Sigmoid colon (tissue), 7 donors: ENCODE measurements around the gene HRNR. TPM values are rescaled to one million over a fixed set of nuclear protein-coding genes. Genes with fewer than 3 reads are reported as not detected.
A peak's percentile ranks its signal among the peaks of the same experiment; 100 is the strongest.

Experiments used
- DNase-seq: peaks from one replicate; pipeline ENCODE4 v3.0.0-alpha.2; 2019
- H3K27ac ChIP-seq, 4 donors: fragments of 200-600 bp; sonication (generic); one replicate each; pipeline ENCODE4 v1.5.1; 2016 to 2019; ENCODE audit warnings: mild to moderate bottlenecking in 1 of 4
- H3K27me3 ChIP-seq, 3 donors: fragments of 200-600 bp; sonication (generic); one replicate each; pipeline ENCODE4 v1.5.1; 2019; ENCODE audit warnings: mild to moderate bottlenecking in 1 of 3
- H3K36me3 ChIP-seq, 4 donors: fragments of 200-600 bp; sonication (generic); one replicate each; pipeline ENCODE4 v1.5.1; 2016 to 2019
- H3K4me1 ChIP-seq, 4 donors: fragments of 200-600 bp; sonication (generic); one replicate each; pipeline ENCODE4 v1.5.1; 2017 to 2019
- H3K4me3 ChIP-seq, 4 donors: fragments of 200-600 bp; sonication (generic); one replicate each; pipeline ENCODE4 v1.5.1; 2017 to 2019; ENCODE audit warnings: mild to moderate bottlenecking in 2 of 4, moderate library complexity in 1 of 4
- H3K9me3 ChIP-seq, 4 donors: fragments of 200-600 bp in 3 of 4; sonication (generic) in 3 of 4; one replicate each; pipeline versions ENCODE4 v1.5.1 to v1.6.1; 2013 to 2019
- CTCF ChIP-seq, 4 experiments: fragments of 450-650 bp in 3 of 4; fragments of 200-600 bp in 1 of 4; IDR thresholded peaks; one replicate each; pipeline ENCODE4 v1.5.1; 2016 to 2019; ENCODE audit warnings: antibody characterized with exemption in 4 of 4, mild to moderate bottlenecking in 3 of 4, moderate library complexity in 2 of 4
- EP300 ChIP-seq, 4 donors: sonication (generic); formaldehyde crosslinking; IDR thresholded peaks; one replicate each; pipeline ENCODE4 v1.6.1; 2017; ENCODE audit warnings: antibody characterized with exemption in 4 of 4
- POLR2A ChIP-seq, 2 donors: fragments of 450-650 bp; IDR thresholded peaks; one replicate each; pipeline ENCODE4 v1.6.1; 2016; ENCODE audit warnings: antibody characterized with exemption in 2 of 2, mild to moderate bottlenecking in 2 of 2, moderate library complexity in 2 of 2
- POLR2AphosphoS5 ChIP-seq, 4 donors: sonication (generic); formaldehyde crosslinking; IDR thresholded peaks; one replicate each; pipeline ENCODE4 v1.6.1; 2017; ENCODE audit warnings: antibody characterized with exemption in 4 of 4
- WGBS, 2 donors: extraction: QIAGEN DNeasy Blood & Tissue Kit; methylation state at CpG; one replicate each; pipeline ENCODE4 v1.1.7; 2013; 5-methylcytosine and 5-hydroxymethylcytosine counted together
- intact Hi-C: fragments of 100-400 bp; cut with DNase I; formaldehyde crosslinking; loops from one replicate; pipeline ENCODE4 v1.15.1; 2023
- polyA plus RNA-seq, 3 donors: library from polyadenylated mRNA; stranded (reverse); fragments of 200-250 nt; gene quantifications; one replicate each; pipeline ENCODE4 v1.2.3, GENCODE V29; 2013
- total RNA-seq, 4 donors: library from RNA; depleted of rRNA; stranded (reverse); fragments of >200 nt; gene quantifications; one replicate each; pipeline ENCODE4 v1.1.0, GENCODE V29; 2016
- donor health status: healthy with polysubstance abuse.
- donor health status: Bipolar disorder and iron deficiency.
- donor health status: healthy.

Gene HRNR
- total and polyA plus RNA-seq, 7 donors: under 0.01 TPM; not detected in 6

- H3K9me3 ChIP-seq: no peaks in the 10 kb centered on the region
- no peak overlapping the region for H3K27ac ChIP-seq
- no peaks in the 10 kb centered on the region for H3K27me3 ChIP-seq
- TF ChIP-seq EP300 (IDR thresholded peaks at IDR 0.05): no peak
- TF ChIP-seq POLR2AphosphoS5 (IDR thresholded peaks at IDR 0.05): no peak
- no peak overlapping the region for H3K4me3 ChIP-seq
- no peak for DNase-seq
- H3K36me3 ChIP-seq: no peaks in the 10 kb centered on the region
- no peaks in the 10 kb centered on the region for H3K4me1 ChIP-seq
- intact Hi-C loops: loop anchor here (10.0 kb wide), 1 partner anchor 147 kb away; no protein-coding TSS in a partner anchor
Observed at GRCh38 chr1:152197361-152197941, 26.5 kb downstream of the HRNR start.

GRCh38 chr1:152191711-152192110, 32.3 kb downstream of the HRNR start:
- Histone ChIP-seq H3K27ac (no peak overlapping the region), H3K4me3 (no peak overlapping the region), H3K4me1 (peaks cover 0 to 17% (median 7%) of the 10 kb centered on the region in 4 donors), H3K9me3 (no peaks in the 10 kb centered on the region), H3K27me3 (no peaks in the 10 kb centered on the region), H3K36me3 (no peaks in the 10 kb centered on the region)
- no peak for DNase-seq
- TF ChIP-seq POLR2A (IDR thresholded peaks at IDR 0.05) (no peak), POLR2AphosphoS5 (IDR thresholded peaks at IDR 0.05) (no peak), CTCF (IDR thresholded peaks at IDR 0.05) (no peak), EP300 (IDR thresholded peaks at IDR 0.05) (no peak)
- intact Hi-C loops: loop anchor here (10.0 kb wide), 1 partner anchor 153 kb away; no protein-coding TSS in a partner anchor

- H3K4me1 ChIP-seq: peaks cover 0 to 17% (median 7%) of the 10 kb centered on the region in 4 donors
- H3K27ac ChIP-seq: no peak overlapping the region
- H3K9me3 ChIP-seq: no peaks in the 10 kb centered on the region
- no peak for DNase-seq
- H3K4me3 ChIP-seq: no peak overlapping the region
- TF ChIP-seq POLR2A (IDR thresholded peaks at IDR 0.05) (no peak), CTCF (IDR thresholded peaks at IDR 0.05) (no peak), POLR2AphosphoS5 (IDR thresholded peaks at IDR 0.05) (no peak), EP300 (IDR thresholded peaks at IDR 0.05) (no peak)
- 67 to 85% methylated on average over 5 of the region's 5 CpGs for WGBS, 2 donors
- H3K36me3 ChIP-seq: no peaks in the 10 kb centered on the region
- intact Hi-C loops: loop anchor here (10.0 kb wide), 1 partner anchor 154 kb away; no protein-coding TSS in a partner anchor
- H3K27me3 ChIP-seq: no peaks in the 10 kb centered on the region
Observed at GRCh38 chr1:152191260-152191659, 32.7 kb downstream of the HRNR start.

- no peak overlapping the region for H3K4me3 ChIP-seq
- H3K36me3 ChIP-seq: no peaks in the 10 kb centered on the region
- no peaks in the 10 kb centered on the region for H3K9me3 ChIP-seq
- H3K4me1 ChIP-seq: peaks cover 0 to 17% (median 8%) of the 10 kb centered on the region in 4 donors
- intact Hi-C loops: loop anchor here (10.0 kb wide), 1 partner anchor 154 kb away; no protein-coding TSS in a partner anchor
- TF ChIP-seq EP300 (IDR thresholded peaks at IDR 0.05): no peak
- TF ChIP-seq CTCF (IDR thresholded peaks at IDR 0.05): no peak
- no peak for TF ChIP-seq POLR2AphosphoS5 (IDR thresholded peaks at IDR 0.05)
- TF ChIP-seq POLR2A (IDR thresholded peaks at IDR 0.05): no peak
- no peak overlapping the region for H3K27ac ChIP-seq
- no peaks in the 10 kb centered on the region for H3K27me3 ChIP-seq
- DNase-seq: no peak
- 40 to 59% methylated on average over 2 of the region's 2 CpGs for WGBS, 2 donors
Observed at GRCh38 chr1:152190589-152190988, 33.4 kb downstream of the HRNR start.

GRCh38 chr1:152189657-152190442, 34.1 kb downstream of the HRNR start:
- Histone ChIP-seq H3K36me3 (no peaks in the 10 kb centered on the region), H3K27me3 (no peaks in the 10 kb centered on the region), H3K27ac (peak overlapping the region; percentile 63 to 77 (median 70)), H3K4me3 (peak overlapping the region; percentile 38 to 62 (median 54)), H3K4me1 (peaks cover 0 to 22% (median 11%) of the 10 kb centered on the region in 4 donors), H3K9me3 (no peaks in the 10 kb centered on the region)
- intact Hi-C loops: loop anchor here (1.0 to 10.0 kb wide), 4 partner anchors 49 to 268 kb away; no protein-coding TSS in a partner anchor
- WGBS, 2 donors: 15 to 20% methylated on average over 9 of the region's 9 CpGs
- DNase-seq: peak; percentile 67
- no peak for TF ChIP-seq POLR2A (IDR thresholded peaks at IDR 0.05)
- TF ChIP-seq CTCF (IDR thresholded peaks at IDR 0.05): peak in 3 of 4 experiments; percentile 52 to 63 (median 55)
- no peak for TF ChIP-seq EP300 (IDR thresholded peaks at IDR 0.05)
